ENCODE results near the gene LMO7. TPM values are rescaled to one million over a fixed set of nuclear protein-coding genes. Genes with fewer than 3 reads are reported as not detected.
"Not testable (repeated sequence)": the region's sequence is repeated elsewhere in the genome, so short reads cannot be mapped to it uniquely, and the experiment has no call there.

LMO7 gene
- total RNA-seq, 1 experiment from 2014 or later = 18.5 TPM

- CTCF ChIA-PET = interaction anchor here (2.8 kb wide), 1 partner anchor 16 kb away, joined by 7 read pairs; no protein-coding TSS in a partner anchor
- no peak for TF ChIP-seq STAT6 (CRISPR knock-in tag; conservative IDR thresholded peaks at IDR 0.05; ENCODE audit: low read depth)
- no peak for TF ChIP-seq SOX15 (CRISPR knock-in tag; IDR thresholded peaks at IDR 0.05)
- no peak for TF ChIP-seq E2F4 (CRISPR knock-in tag; IDR thresholded peaks at IDR 0.05; ENCODE audit: borderline replicate concordance, low read depth)
- no peak for TF ChIP-seq ZBTB43 (CRISPR knock-in tag; IDR thresholded peaks at IDR 0.05)
- no peak for TF ChIP-seq GTF2I (CRISPR knock-in tag; conservative IDR thresholded peaks at IDR 0.05)
- no peak for TF ChIP-seq ZMAT4 (CRISPR knock-in tag; IDR thresholded peaks at IDR 0.05)
- TF ChIP-seq EMX1 (CRISPR knock-in tag; IDR thresholded peaks at IDR 0.05) = no peak
- TF ChIP-seq ZNF317 (CRISPR knock-in tag; IDR thresholded peaks at IDR 0.05; ENCODE audit: borderline replicate concordance, low read depth) = no peak
- TF ChIP-seq JAZF1 (CRISPR knock-in tag; IDR thresholded peaks at IDR 0.05) = no peak
- TF ChIP-seq TEAD4 (CRISPR knock-in tag; IDR thresholded peaks at IDR 0.05) = no peak
- TF ChIP-seq NR1H2 (CRISPR knock-in tag; IDR thresholded peaks at IDR 0.05) = no peak
- TF ChIP-seq NR3C1 (CRISPR knock-in tag; conservative IDR thresholded peaks at IDR 0.05; ENCODE audit: low read depth) = no peak
- TF ChIP-seq NFATC4 (CRISPR knock-in tag; IDR thresholded peaks at IDR 0.05) = no peak
- no peak for TF ChIP-seq ZBTB21 (CRISPR knock-in tag; IDR thresholded peaks at IDR 0.05; ENCODE audit: borderline replicate concordance)
- ATAC-seq (no peak), DNase-seq (ENCODE audit: low spot score) (no peak)
- Mint-ChIP-seq H3K9me3 (peaks cover 15% of the 10 kb centered on the region), H3K4me3 (no peak overlapping the region), H3K4me1 (peaks cover 34% of the 10 kb centered on the region), H3K27me3 (ENCODE audit: low read depth) (no peaks in the 10 kb centered on the region), H3K27ac (no peak overlapping the region), H3K36me3 (peaks cover 6% of the 10 kb centered on the region; the same call in 1 of the 2 replicates)
- POLR2A ChIA-PET = interaction anchor here (0.6 kb wide), 1 partner anchor 764 kb away, joined by 3 read pairs; no protein-coding TSS in a partner anchor
These were observed 43.3 kb downstream of the LMO7 start for GRCh38 chr13:75679459-75679858.

GRCh38 chr13:75680251-75680650 lies 44.1 kb downstream of the LMO7 start:
- Mint-ChIP-seq H3K9me3 (peaks cover 15% of the 10 kb centered on the region), H3K4me1 (peaks cover 36% of the 10 kb centered on the region)
- H3K36me3 Mint-ChIP-seq; POLR2A ChIA-PET; DNase-seq (ENCODE audit: low spot score); H3K27me3 Mint-ChIP-seq (ENCODE audit: low read depth); H3K4me3 Mint-ChIP-seq; H3K27ac Mint-ChIP-seq; ATAC-seq; CTCF ChIA-PET: not testable (repeated sequence)

GRCh38 chr13:75682326-75682725 lies 46.2 kb downstream of the LMO7 start:
- no peaks in the 10 kb centered on the region for H3K27me3 Mint-ChIP-seq (ENCODE audit: low read depth)
- ATAC-seq (no peak), DNase-seq (ENCODE audit: low spot score) (no peak)
- peaks cover 6% of the 10 kb centered on the region; the same call in 1 of the 2 replicates for H3K36me3 Mint-ChIP-seq
- no peak overlapping the region for H3K27ac Mint-ChIP-seq
- H3K4me1 Mint-ChIP-seq = peaks cover 24% of the 10 kb centered on the region
- TF ChIP-seq ZNF671 (CRISPR knock-in tag; IDR thresholded peaks at IDR 0.05) (no peak), TEAD4 (CRISPR knock-in tag; IDR thresholded peaks at IDR 0.05) (no peak), HMGA2 (CRISPR knock-in tag; IDR thresholded peaks at IDR 0.05) (no peak), ATF3 (CRISPR knock-in tag; conservative IDR thresholded peaks at IDR 0.05) (no peak), E2F1 (CRISPR knock-in tag; IDR thresholded peaks at IDR 0.05) (no peak), ATF2 (CRISPR knock-in tag; IDR thresholded peaks at IDR 0.05; ENCODE audit: borderline replicate concordance, low read depth) (no peak), OVOL2 (CRISPR knock-in tag; IDR thresholded peaks at IDR 0.05; ENCODE audit: borderline replicate concordance) (no peak)
- CTCF ChIA-PET = no interaction called here
- POLR2A ChIA-PET = no interaction called here
- H3K4me3 Mint-ChIP-seq = no peak overlapping the region
- peaks cover 15% of the 10 kb centered on the region for H3K9me3 Mint-ChIP-seq

All from WTC11 (cell line).